Loucy (cell line): ENCODE data around the gene KRT34.

Experiments used
- CTCF ChIP-seq: fragments of 200-600 bp; sonication (generic); conservative IDR thresholded peaks from 2 replicates; pipeline ENCODE4 v1.5.1; 2014; ENCODE audit warnings: mild to moderate bottlenecking, antibody characterized with exemption, low read length
- EZH2phosphoT487 ChIP-seq: fragments of 200-600 bp; IDR thresholded peaks from 2 replicates; pipeline ENCODE4 v1.6.1; 2018; ENCODE audit warnings: antibody characterized with exemption, mild to moderate bottlenecking, moderate library complexity, borderline replicate concordance

- TF ChIP-seq CTCF = no peak
- no peak for TF ChIP-seq EZH2phosphoT487
Observed at GRCh38 chr17:41421617-41422016, 39.5 kb upstream of the KRT34 start.
